Trophoblast cell (in vitro differentiated cells and primary cell): ENCODE results near the gene CDC42BPB.
A peak's percentile ranks its signal among the peaks of the same experiment; 100 is the strongest.

Source experiments
- DNase-seq, 2 donors: peaks; one replicate each; pipeline ENCODE4 v3.0.0-alpha.2; 2016
- H2AFZ ChIP-seq: 2 replicates; pipeline ENCODE4 v1.6.1; 2013; ENCODE audit warnings: low read length, moderate library complexity, mild to moderate bottlenecking; ENCODE audit not compliant: insufficient read depth, poor library complexity
- H2AK5ac ChIP-seq: 2 replicates; pipeline ENCODE4 v1.6.1; 2013; ENCODE audit warnings: mild to moderate bottlenecking, low read length
- H2BK120ac ChIP-seq: 2 replicates; pipeline ENCODE4 v1.6.1; 2013; ENCODE audit warnings: low read length, mild to moderate bottlenecking, moderate library complexity; ENCODE audit not compliant: insufficient read depth, poor library complexity
- H2BK12ac ChIP-seq: 2 replicates; pipeline ENCODE4 v1.6.1; 2013; ENCODE audit warnings: mild to moderate bottlenecking, low read length, moderate library complexity
- H2BK5ac ChIP-seq: 2 replicates; pipeline ENCODE4 v1.6.1; 2013; ENCODE audit warnings: low read length, low read depth, moderate library complexity, mild to moderate bottlenecking; ENCODE audit not compliant: poor library complexity
- H3K14ac ChIP-seq: 2 replicates; pipeline ENCODE4 v1.6.1; 2013; ENCODE audit warnings: mild to moderate bottlenecking, low read length
- H3K18ac ChIP-seq: 2 replicates; pipeline ENCODE4 v1.6.1; 2013; ENCODE audit warnings: mild to moderate bottlenecking, low read length
- H3K23ac ChIP-seq: 2 replicates; pipeline ENCODE4 v1.6.1; 2013; ENCODE audit warnings: low read length
- H3K27ac ChIP-seq: 2 replicates; pipeline ENCODE4 v1.5.1; 2013; ENCODE audit warnings: low read depth, mild to moderate bottlenecking, inconsistent platforms, low read length, moderate library complexity
- H3K27me3 ChIP-seq: 2 replicates; pipeline ENCODE4 v1.6.1; 2013; ENCODE audit warnings: inconsistent platforms, mild to moderate bottlenecking, low read length, moderate library complexity; ENCODE audit not compliant: insufficient read depth
- H3K36me3 ChIP-seq, 2 experiments: 1 replicate in 1 of 2; 2 replicates in 1 of 2; pipeline ENCODE4 v1.6.1; 2013; ENCODE audit warnings: low read length in 2 of 2, mild to moderate bottlenecking in 2 of 2, moderate library complexity in 1 of 2; ENCODE audit not compliant: insufficient read depth in 2 of 2, control insufficient read depth in 1 of 2
- H3K4ac ChIP-seq: 2 replicates; pipeline ENCODE4 v1.6.1; 2013; ENCODE audit warnings: low read depth, mild to moderate bottlenecking, low read length, moderate library complexity
- H3K4me1 ChIP-seq, 2 experiments: 1 replicate in 1 of 2; 2 replicates in 1 of 2; pipeline ENCODE4 v1.6.1; 2013; ENCODE audit warnings: low read length in 2 of 2, mild to moderate bottlenecking in 2 of 2, moderate library complexity in 1 of 2; ENCODE audit not compliant: insufficient read depth in 2 of 2, control insufficient read depth in 1 of 2
- H3K4me2 ChIP-seq: 2 replicates; pipeline ENCODE4 v1.6.1; 2013; ENCODE audit warnings: inconsistent platforms, mild to moderate bottlenecking, low read length, moderate library complexity
- H3K4me3 ChIP-seq: 2 replicates; pipeline ENCODE4 v1.5.1; 2013; ENCODE audit warnings: mild to moderate bottlenecking, low read depth, low read length, inconsistent platforms
- H3K79me1 ChIP-seq: one replicate; pipeline ENCODE4 v1.6.1; 2013; ENCODE audit warnings: low read length
- H3K79me2 ChIP-seq: 2 replicates; pipeline ENCODE4 v1.6.1; 2013; ENCODE audit warnings: low read length, mild to moderate bottlenecking; ENCODE audit not compliant: control insufficient read depth, insufficient read depth, poor library complexity
- H3K9ac ChIP-seq: 2 replicates; pipeline ENCODE4 v1.6.1; 2013; ENCODE audit warnings: mild to moderate bottlenecking, low read length
- H3K9me3 ChIP-seq: 2 replicates; pipeline ENCODE4 v1.6.1; 2013; ENCODE audit warnings: low read depth, mild to moderate bottlenecking, control low read depth, inconsistent platforms, low read length; ENCODE audit not compliant: insufficient read depth
- H4K12ac ChIP-seq: 2 replicates; pipeline ENCODE4 v1.6.1; 2013; ENCODE audit warnings: low read depth, mild to moderate bottlenecking, low read length, moderate library complexity
- H4K8ac ChIP-seq: 2 replicates; pipeline ENCODE4 v1.6.1; 2013; ENCODE audit warnings: low read depth, mild to moderate bottlenecking, low read length, moderate library complexity
- H4K91ac ChIP-seq: one replicate; pipeline ENCODE4 v1.6.1; 2013; ENCODE audit warnings: low read depth, mild to moderate bottlenecking, low read length, moderate library complexity
- WGBS: extraction: QIAGEN DNeasy Blood & Tissue Kit; methylation state at CpG from one replicate; pipeline ENCODE4 v1.1.7; 2013; ENCODE audit warnings: missing lambda C conversion rate; ENCODE audit not compliant: insufficient read length, insufficient coverage; ENCODE audit errors: extremely low coverage; 5-methylcytosine and 5-hydroxymethylcytosine counted together

Gene CDC42BPB

GRCh38 chr14:103089386-103090335, 32.3 kb upstream of the CDC42BPB start:
- Histone ChIP-seq H4K91ac (no peak overlapping the region), H3K18ac (no peak overlapping the region)
- no CpG with 5 or more reads among the region's 28 CpGs for WGBS

GRCh38 chr14:103088921-103089320, 31.6 kb upstream of the CDC42BPB start:
- Histone ChIP-seq H3K4me3 (no peak overlapping the region), H3K79me1 (no peaks in the 10 kb centered on the region), H3K23ac (no peak overlapping the region), H3K4ac (no peak overlapping the region), H4K8ac (no peak overlapping the region), H2BK120ac (no peak overlapping the region), H3K79me2 (no peaks in the 10 kb centered on the region), H2BK12ac (no peak overlapping the region), H2BK5ac (no peak overlapping the region), H4K91ac (no peak overlapping the region), H3K36me3 (no peaks in the 10 kb centered on the region), H2AFZ (no peak overlapping the region), H3K9ac (no peak overlapping the region), H4K12ac (no peak overlapping the region), H3K4me1 (peaks cover 4 to 8% of the 10 kb centered on the region in 2 experiments), H3K14ac (no peak overlapping the region), H3K9me3 (peaks cover 4% of the 10 kb centered on the region), H3K18ac (no peak overlapping the region), H3K4me2 (no peak overlapping the region), H2AK5ac (no peak overlapping the region), H3K27me3 (peaks cover 17% of the 10 kb centered on the region), H3K27ac (no peak overlapping the region)
- no CpG with 5 or more reads among the region's 6 CpGs for WGBS
- no peak for DNase-seq

More at GRCh38 chr14:103089386-103090335, 32.3 kb upstream of the CDC42BPB start:
- Histone ChIP-seq H2BK120ac (no peak overlapping the region), H4K8ac (no peak overlapping the region), H3K4me3 (no peak overlapping the region), H2AK5ac (peak overlapping the region; percentile 33), H2BK12ac (no peak overlapping the region), H3K23ac (no peak overlapping the region), H4K12ac (no peak overlapping the region), H3K4me1 (peaks cover 4 to 8% of the 10 kb centered on the region in 2 experiments), H3K14ac (no peak overlapping the region), H3K9ac (no peak overlapping the region), H3K4ac (no peak overlapping the region), H3K9me3 (no peaks in the 10 kb centered on the region), H3K4me2 (no peak overlapping the region), H3K27ac (no peak overlapping the region), H2AFZ (no peak overlapping the region), H2BK5ac (no peak overlapping the region), H3K79me2 (no peaks in the 10 kb centered on the region), H3K79me1 (no peaks in the 10 kb centered on the region), H3K27me3 (peaks cover 10% of the 10 kb centered on the region), H3K36me3 (no peaks in the 10 kb centered on the region)
- no peak for DNase-seq

GRCh38 chr14:103087343-103087835, 30.0 kb upstream of the CDC42BPB start:
- Histone ChIP-seq H3K4me2 (no peak overlapping the region), H4K12ac (no peak overlapping the region), H4K8ac (no peak overlapping the region), H3K18ac (no peak overlapping the region), H3K9ac (no peak overlapping the region), H3K79me2 (no peaks in the 10 kb centered on the region), H2BK5ac (no peak overlapping the region), H2BK120ac (no peak overlapping the region), H3K79me1 (no peaks in the 10 kb centered on the region), H3K27me3 (peaks cover 19% of the 10 kb centered on the region), H2BK12ac (no peak overlapping the region), H3K14ac (no peak overlapping the region), H3K4me3 (no peak overlapping the region), H3K36me3 (no peaks in the 10 kb centered on the region), H3K23ac (no peak overlapping the region), H3K9me3 (peaks cover 4% of the 10 kb centered on the region), H3K4me1 (peaks cover 4 to 8% of the 10 kb centered on the region in 2 experiments), H2AFZ (no peak overlapping the region), H3K4ac (no peak overlapping the region), H3K27ac (no peak overlapping the region), H2AK5ac (no peak overlapping the region), H4K91ac (no peak overlapping the region)
- no peak for DNase-seq
- no CpG with 5 or more reads among the region's 13 CpGs for WGBS

- H3K4me2 ChIP-seq, result no peak overlapping the region
- H3K14ac ChIP-seq, result no peak overlapping the region
- no peak overlapping the region for H2AFZ ChIP-seq
- H3K9ac ChIP-seq, result no peak overlapping the region
- DNase-seq, result no peak
- no peak overlapping the region for H3K4ac ChIP-seq
- no CpG with 5 or more reads among the region's 8 CpGs for whole genome bisulfite sequencing
- H3K23ac ChIP-seq, result no peak overlapping the region
- H3K4me1 ChIP-seq, result peaks cover 4 to 8% of the 10 kb centered on the region in 2 experiments
- no peak overlapping the region for H2AK5ac ChIP-seq
- peaks cover 19% of the 10 kb centered on the region for H3K27me3 ChIP-seq
- no peak overlapping the region for H4K8ac ChIP-seq
- H3K9me3 ChIP-seq, result peaks cover 8% of the 10 kb centered on the region
- H3K36me3 ChIP-seq, result no peaks in the 10 kb centered on the region
- H2BK12ac ChIP-seq, result no peak overlapping the region
- no peak overlapping the region for H2BK120ac ChIP-seq
- H4K91ac ChIP-seq, result no peak overlapping the region
- H3K18ac ChIP-seq, result no peak overlapping the region
- H4K12ac ChIP-seq, result no peak overlapping the region
- no peaks in the 10 kb centered on the region for H3K79me2 ChIP-seq
- H3K79me1 ChIP-seq, result no peaks in the 10 kb centered on the region
- H3K27ac ChIP-seq, result no peak overlapping the region
- peak overlapping the region; percentile 1 for H3K4me3 ChIP-seq
- H2BK5ac ChIP-seq, result no peak overlapping the region
Observed at GRCh38 chr14:103086771-103087342, 29.5 kb upstream of the CDC42BPB start.
